AG09319 (cell line): ENCODE results near the gene STMN3.
"Not testable (repeated sequence)": the region's sequence is repeated elsewhere in the genome, so short reads cannot be mapped to it uniquely, and the experiment has no call there.

ENCODE experiments used
- DNase-seq: peaks from one replicate; pipeline ENCODE4 v3.0.0-alpha.2; 2010; ENCODE audit warnings: low read depth; ENCODE audit errors: extremely low read depth
- CTCF ChIP-seq: IDR thresholded peaks from 2 replicates; pipeline ENCODE4 v1.5.1; 2011; ENCODE audit warnings: low read depth, mild to moderate bottlenecking, inconsistent platforms, low read length, moderate library complexity

STMN3 gene

DNA sequence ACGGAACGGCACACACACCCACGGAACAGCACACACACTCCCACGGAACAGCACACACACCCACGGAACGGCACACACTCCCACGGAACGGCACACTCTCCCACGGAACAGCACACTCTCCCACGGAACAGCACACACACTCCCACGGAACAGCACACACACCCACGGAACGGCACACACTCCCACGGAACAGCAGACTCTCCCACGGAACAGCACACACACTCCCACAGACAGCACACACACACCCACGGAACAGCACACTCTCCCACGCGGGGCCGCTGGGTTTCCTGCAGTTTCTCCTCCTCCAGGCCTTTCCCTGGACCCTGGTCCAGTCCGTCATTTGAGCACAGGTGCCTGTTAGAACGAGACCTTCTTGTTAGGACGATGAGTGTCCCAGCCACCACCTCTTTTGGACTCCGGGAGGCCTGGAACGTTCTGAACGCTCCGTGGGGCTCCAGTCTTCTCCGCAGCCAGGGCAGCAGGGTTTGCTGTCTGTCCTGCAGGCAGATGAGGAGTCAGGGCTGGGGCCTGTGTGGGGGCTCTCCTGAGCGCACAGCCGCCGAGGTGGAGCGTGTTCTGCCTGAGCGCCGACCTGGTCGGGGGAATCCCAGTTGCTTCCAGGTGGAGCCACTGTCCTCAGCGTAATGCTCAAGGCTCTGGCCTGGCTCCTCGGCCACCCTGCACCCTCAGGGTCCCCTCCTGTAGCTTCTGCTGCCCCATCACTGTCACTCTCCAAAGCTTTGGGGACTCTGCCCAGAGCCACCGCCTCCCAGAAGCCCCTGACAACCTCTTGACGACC lies 25.6 kb upstream of the STMN3 start:
- no peak for TF ChIP-seq CTCF
- DNase-seq = no peak

- DNase-seq = no peak
- no peak for TF ChIP-seq CTCF
Measured at GRCh38 chr20:63678071-63678470, 24.8 kb upstream of the STMN3 start.

DNA sequence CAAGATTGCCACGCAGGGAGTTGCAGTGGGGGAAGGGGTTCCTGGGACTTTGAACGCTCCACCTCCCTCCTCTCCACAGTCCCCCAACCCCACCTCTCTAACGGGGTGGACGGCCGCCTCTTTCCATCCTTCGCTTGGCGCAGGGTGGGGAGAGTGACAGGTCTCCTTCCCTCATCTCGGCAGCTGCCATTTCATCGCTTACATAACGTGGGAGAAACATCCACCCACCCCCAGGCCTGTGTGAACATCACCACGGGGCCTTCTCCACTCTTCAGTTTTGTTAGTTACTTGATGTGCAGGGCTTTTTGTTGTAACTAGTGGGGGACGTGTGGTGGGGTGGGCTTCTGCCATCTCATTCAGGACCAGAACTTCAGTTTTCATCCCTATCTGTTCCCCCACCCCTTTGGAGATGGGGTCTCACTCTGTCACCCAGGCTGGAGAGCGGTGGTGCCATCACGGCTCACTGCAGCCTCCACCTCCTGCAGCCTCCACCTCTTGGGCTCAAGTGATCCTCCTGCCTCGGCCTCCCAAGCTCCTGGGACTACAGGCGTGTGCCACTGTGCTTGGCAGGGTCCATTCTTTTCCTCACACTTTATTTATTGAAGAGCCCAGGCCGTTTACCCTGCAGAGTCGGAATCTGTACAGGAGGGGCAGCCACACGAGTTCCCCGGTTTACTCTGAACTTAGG lies 22.6 kb upstream of the STMN3 start:
- no peak for DNase-seq
- TF ChIP-seq CTCF = no peak

- TF ChIP-seq CTCF = no peak
- DNase-seq = no peak
Measured at GRCh38 chr20:63673951-63674350, 20.7 kb upstream of the STMN3 start.

- no peak for DNase-seq
- no peak for TF ChIP-seq CTCF
Measured at GRCh38 chr20:63672666-63673065, 19.4 kb upstream of the STMN3 start.

- DNase-seq = not testable (repeated sequence)
Measured at GRCh38 chr20:63671695-63672094, 18.5 kb upstream of the STMN3 start.

- TF ChIP-seq CTCF = no peak
- DNase-seq = no peak
Measured at GRCh38 chr20:63668351-63668750, 15.1 kb upstream of the STMN3 start.
